Left lung (tissue), 10 donors: ENCODE measurements around the gene RALGPS1. TPM values are rescaled to one million over a fixed set of nuclear protein-coding genes. Genes with fewer than 3 reads are reported as not detected.

Source experiments
- ATAC-seq: fragments of 200-7000 bp; cut with Tn5 transposase; one replicate; pipeline ENCODE4 v1.9.1; 2020; ENCODE audit warnings: moderate library complexity
- DNase-seq, 4 donors: peaks; one replicate each; pipeline ENCODE4 v3.0.0-alpha.2; 2013 to 2020
- H3K27ac ChIP-seq, 2 donors: fragments of 200-600 bp; sonication (generic) in 1 of 2; one replicate each; pipeline versions ENCODE4 v1.5.0 to v1.8.0; 2020 to 2021
- H3K27me3 ChIP-seq, 2 donors: fragments of 200-600 bp; sonication (generic) in 1 of 2; one replicate each; pipeline versions ENCODE4 v1.5.0 to v1.8.0; 2020 to 2021
- H3K36me3 ChIP-seq, 2 donors: fragments of 200-600 bp; sonication (generic) in 1 of 2; one replicate each; pipeline versions ENCODE4 v1.5.0 to v1.8.0; 2020 to 2021
- H3K4me1 ChIP-seq, 2 donors: fragments of 200-600 bp; one replicate each; pipeline ENCODE4 v1.8.0; 2021
- H3K4me3 ChIP-seq, 2 donors: fragments of 200-600 bp; sonication (generic) in 1 of 2; one replicate each; pipeline versions ENCODE4 v1.5.0 to v1.8.0; 2020 to 2021; ENCODE audit warnings: mild to moderate bottlenecking in 1 of 2
- H3K9me3 ChIP-seq, 2 donors: fragments of 200-600 bp; sonication (generic) in 1 of 2; one replicate each; pipeline versions ENCODE4 v1.5.0 to v1.8.0; 2020 to 2021
- intact Hi-C, 2 donors: fragments of 100-400 bp; cut with DNase I; formaldehyde crosslinking; loops; one replicate each; pipeline versions ENCODE4 v1.11.2 to v1.14.2; 2022
- polyA plus RNA-seq, 6 donors: library from polyadenylated mRNA; unstranded; fragments of 120-200 nt; gene quantifications; one replicate each; pipeline ENCODE4 v1.2.1, GENCODE V29; 2013; ENCODE audit not compliant: insufficient read length in 6 of 6
- total RNA-seq, 2 donors: library from RNA; stranded (reverse); fragmentation: NEBNext Ultra II Directional; extraction: Animal tissue kit (Norgen Biotek cat#: 25700); gene quantifications; one replicate each; pipeline ENCODE4 v1.2.1, GENCODE V29; 2021
- TF ChIP-seq, protein P1 (sequence below), 2 donors: fragments of 200-600 bp; sonication (generic) in 1 of 2; IDR thresholded peaks; one replicate each; pipeline versions ENCODE4 v1.5.0 to v1.8.0; 2021; ENCODE audit warnings: antibody characterized with exemption in 2 of 2
- donor health status: DM: no; HTN: yes; CAD: no.
- donor health status: DM: no; HTN: no; CAD: no.

RALGPS1 gene
- total and polyA plus RNA-seq, 8 donors, result 11.9 to 27.6 (median 21.5) TPM

GRCh38 chr9:127033061-127033460 lies 118.5 kb downstream of the RALGPS1 start:
- ATAC-seq, result no peak
- no peak for DNase-seq
- Histone ChIP-seq H3K36me3 (no peaks in the 10 kb centered on the region), H3K27ac (no peak overlapping the region), H3K4me3 (no peak overlapping the region), H3K9me3 (no peaks in the 10 kb centered on the region), H3K27me3 (no peaks in the 10 kb centered on the region), H3K4me1 (no peaks in the 10 kb centered on the region)
- intact Hi-C loops, result no loop called here
- TF ChIP-seq, protein P1, sequence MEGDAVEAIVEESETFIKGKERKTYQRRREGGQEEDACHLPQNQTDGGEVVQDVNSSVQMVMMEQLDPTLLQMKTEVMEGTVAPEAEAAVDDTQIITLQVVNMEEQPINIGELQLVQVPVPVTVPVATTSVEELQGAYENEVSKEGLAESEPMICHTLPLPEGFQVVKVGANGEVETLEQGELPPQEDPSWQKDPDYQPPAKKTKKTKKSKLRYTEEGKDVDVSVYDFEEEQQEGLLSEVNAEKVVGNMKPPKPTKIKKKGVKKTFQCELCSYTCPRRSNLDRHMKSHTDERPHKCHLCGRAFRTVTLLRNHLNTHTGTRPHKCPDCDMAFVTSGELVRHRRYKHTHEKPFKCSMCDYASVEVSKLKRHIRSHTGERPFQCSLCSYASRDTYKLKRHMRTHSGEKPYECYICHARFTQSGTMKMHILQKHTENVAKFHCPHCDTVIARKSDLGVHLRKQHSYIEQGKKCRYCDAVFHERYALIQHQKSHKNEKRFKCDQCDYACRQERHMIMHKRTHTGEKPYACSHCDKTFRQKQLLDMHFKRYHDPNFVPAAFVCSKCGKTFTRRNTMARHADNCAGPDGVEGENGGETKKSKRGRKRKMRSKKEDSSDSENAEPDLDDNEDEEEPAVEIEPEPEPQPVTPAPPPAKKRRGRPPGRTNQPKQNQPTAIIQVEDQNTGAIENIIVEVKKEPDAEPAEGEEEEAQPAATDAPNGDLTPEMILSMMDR (IDR thresholded peaks at IDR 0.05), result no peak

DNA sequence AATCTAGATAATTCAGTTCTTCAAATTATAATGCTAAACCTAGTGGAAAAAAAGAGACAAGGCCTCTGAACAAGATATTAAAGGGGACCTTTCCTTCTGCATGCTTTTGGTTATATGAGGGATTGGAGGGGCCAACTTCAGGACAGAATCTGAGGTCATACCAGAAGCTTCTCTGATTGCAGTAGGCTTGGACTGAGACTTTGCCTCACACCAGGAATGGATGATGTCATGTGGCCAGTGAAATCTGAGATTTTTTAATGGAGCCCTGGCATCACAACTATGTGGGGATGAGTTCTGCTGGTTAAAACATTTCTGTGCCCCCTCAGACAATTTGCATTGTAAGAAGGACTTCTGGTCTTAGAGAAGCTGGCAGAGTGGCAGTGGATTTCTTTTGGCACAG lies 119.2 kb downstream of the RALGPS1 start:
- no peak overlapping the region for H3K4me3 ChIP-seq
- DNase-seq, result no peak
- H3K36me3 ChIP-seq, result no peaks in the 10 kb centered on the region
- no peak for ATAC-seq
- intact Hi-C loops, result no loop called here
- H3K27me3 ChIP-seq, result no peaks in the 10 kb centered on the region
- TF ChIP-seq, protein P1 (IDR thresholded peaks at IDR 0.05), result no peak
- no peak overlapping the region for H3K27ac ChIP-seq
- H3K4me1 ChIP-seq, result no peaks in the 10 kb centered on the region
- no peaks in the 10 kb centered on the region for H3K9me3 ChIP-seq

DNA sequence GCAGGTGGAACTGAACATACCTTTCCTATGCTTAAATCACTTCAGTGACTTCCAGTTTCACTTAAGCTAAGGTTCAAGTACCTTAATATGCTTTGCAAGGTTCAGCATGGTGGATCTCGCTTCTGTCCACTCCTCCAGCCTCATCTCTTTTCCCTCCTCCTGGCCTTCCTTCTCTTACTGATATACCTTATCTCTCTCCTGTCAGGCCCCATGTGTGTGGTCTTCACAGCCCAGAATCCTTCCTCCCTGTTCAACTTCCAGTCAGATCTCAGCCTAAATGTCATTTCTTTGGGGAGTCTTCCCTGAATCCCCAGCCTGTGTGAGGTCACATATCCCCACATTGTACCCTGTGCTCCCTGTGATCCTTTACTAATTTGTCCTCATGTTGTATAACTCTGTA lies 120.1 kb downstream of the RALGPS1 start:
- Histone ChIP-seq H3K4me3 (no peak overlapping the region), H3K4me1 (no peaks in the 10 kb centered on the region), H3K9me3 (no peaks in the 10 kb centered on the region), H3K27me3 (no peaks in the 10 kb centered on the region), H3K27ac (no peak overlapping the region), H3K36me3 (no peaks in the 10 kb centered on the region)
- DNase-seq (no peak), ATAC-seq (no peak)
- intact Hi-C loops, result no loop called here
- TF ChIP-seq, protein P1 (IDR thresholded peaks at IDR 0.05), result no peak

DNA sequence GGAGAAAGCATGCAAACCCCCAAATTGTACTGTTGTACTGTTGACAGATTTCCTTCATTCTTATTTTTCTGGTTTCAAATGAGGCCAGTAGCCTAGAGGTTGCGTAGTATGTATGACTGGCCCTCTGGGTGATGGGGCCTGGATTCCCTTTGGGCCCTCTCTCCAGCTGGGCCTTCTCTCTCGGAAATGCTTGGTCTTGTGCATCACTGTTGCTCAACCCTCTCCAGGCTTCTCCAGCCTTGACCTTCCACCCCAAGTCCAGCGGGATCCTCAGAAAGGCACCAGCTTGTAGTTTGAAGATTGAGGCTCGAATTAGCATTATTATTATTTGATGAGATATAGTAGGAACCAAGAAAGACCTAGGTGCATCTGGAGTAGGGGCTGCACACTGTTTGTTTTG lies 120.8 kb downstream of the RALGPS1 start:
- DNase-seq (no peak), ATAC-seq (peak; percentile 63)
- no peaks in the 10 kb centered on the region for H3K4me1 ChIP-seq
- no peaks in the 10 kb centered on the region for H3K36me3 ChIP-seq
- no peak overlapping the region for H3K4me3 ChIP-seq
- H3K27me3 ChIP-seq, result no peaks in the 10 kb centered on the region
- no peaks in the 10 kb centered on the region for H3K9me3 ChIP-seq
- TF ChIP-seq, protein P1 (IDR thresholded peaks at IDR 0.05), result no peak
- H3K27ac ChIP-seq, result peak overlapping the region; percentile 19 to 24
- intact Hi-C loops, result no loop called here

DNA sequence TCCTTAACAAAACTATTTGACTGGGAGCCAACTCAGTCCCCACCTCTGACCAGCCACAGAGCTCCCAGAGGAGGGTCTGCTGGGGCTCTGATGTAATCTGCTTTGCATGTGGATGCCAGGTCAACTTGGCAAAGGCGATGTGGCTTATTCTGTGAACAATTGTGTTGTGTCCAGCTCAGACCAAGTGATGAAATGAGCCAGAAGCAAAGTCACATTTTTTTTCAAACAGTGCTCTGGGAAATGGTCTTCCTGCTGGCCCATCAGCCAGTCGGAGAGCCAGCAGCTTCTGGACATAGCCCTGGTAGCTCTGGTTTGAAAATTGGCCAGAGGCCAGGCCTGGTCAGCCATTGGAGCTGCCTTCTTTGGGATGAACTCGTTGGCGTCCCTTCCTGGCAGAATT lies 121.4 kb downstream of the RALGPS1 start:
- TF ChIP-seq, protein P1 (IDR thresholded peaks at IDR 0.05), result no peak
- intact Hi-C loops, result no loop called here
- Histone ChIP-seq H3K27ac (peak overlapping the region; percentile 19 to 24), H3K4me3 (no peak overlapping the region), H3K27me3 (no peaks in the 10 kb centered on the region), H3K4me1 (no peaks in the 10 kb centered on the region), H3K9me3 (no peaks in the 10 kb centered on the region), H3K36me3 (no peaks in the 10 kb centered on the region)
- DNase-seq (no peak), ATAC-seq (peak; percentile 42)
